HG03025 (cell line): ENCODE measurements around the gene RPTOR.
"Not testable (repeated sequence)": the region's sequence is repeated elsewhere in the genome, so short reads cannot be mapped to it uniquely, and the experiment has no call there.

ENCODE experiments used
- ATAC-seq: cut with Tn5 transposase; IDR thresholded peaks from one replicate; pipeline ENCODE4 v1.9.1; 2021; ENCODE audit warnings: mild to moderate bottlenecking, moderate library complexity; ENCODE audit not compliant: unreplicated experiment, low FRiP score

RPTOR gene

DNA sequence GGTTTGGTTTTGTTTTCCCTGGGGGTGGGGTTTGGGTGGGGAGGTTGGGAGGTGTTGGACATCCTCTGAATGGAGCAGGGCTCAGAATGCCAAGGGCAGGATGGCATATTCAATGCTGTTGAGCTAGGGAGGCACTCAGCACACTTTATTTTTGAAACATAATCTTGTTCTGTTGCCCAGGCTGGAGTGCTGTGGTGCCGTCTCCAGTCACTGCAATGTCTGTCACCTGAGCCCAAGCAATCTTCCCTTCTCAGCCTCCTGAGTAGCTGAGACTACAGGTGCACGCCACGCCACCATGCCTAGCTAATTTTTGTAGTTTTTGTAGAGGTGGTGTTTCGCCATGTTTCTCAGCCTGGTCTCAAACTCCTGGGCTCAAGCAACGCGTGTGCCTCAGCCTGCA lies 186.1 kb downstream of the RPTOR start:
- ATAC-seq = no peak

DNA sequence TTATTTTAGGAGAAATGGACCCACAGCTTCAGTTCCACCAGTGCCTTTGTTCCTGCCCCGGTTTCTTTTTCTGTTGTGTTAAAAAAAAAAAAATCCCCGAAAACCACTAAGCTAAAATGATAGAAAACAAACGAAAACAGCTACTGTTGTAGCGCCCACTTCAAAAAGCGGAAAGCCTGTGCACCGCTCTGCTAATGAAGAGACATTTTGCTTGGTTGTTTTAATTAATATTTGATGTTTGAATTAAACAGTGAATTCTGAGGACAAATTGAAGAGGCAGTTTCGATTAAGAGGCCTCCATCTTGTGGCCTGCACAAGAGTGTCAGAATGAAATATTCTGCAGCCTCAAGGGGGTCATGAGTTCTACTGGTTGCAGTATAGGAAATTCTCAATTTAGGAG lies 186.7 kb downstream of the RPTOR start:
- ATAC-seq = no peak

GRCh38 chr17:80732268-80732667 lies 187.6 kb downstream of the RPTOR start:
- no peak for ATAC-seq

DNA sequence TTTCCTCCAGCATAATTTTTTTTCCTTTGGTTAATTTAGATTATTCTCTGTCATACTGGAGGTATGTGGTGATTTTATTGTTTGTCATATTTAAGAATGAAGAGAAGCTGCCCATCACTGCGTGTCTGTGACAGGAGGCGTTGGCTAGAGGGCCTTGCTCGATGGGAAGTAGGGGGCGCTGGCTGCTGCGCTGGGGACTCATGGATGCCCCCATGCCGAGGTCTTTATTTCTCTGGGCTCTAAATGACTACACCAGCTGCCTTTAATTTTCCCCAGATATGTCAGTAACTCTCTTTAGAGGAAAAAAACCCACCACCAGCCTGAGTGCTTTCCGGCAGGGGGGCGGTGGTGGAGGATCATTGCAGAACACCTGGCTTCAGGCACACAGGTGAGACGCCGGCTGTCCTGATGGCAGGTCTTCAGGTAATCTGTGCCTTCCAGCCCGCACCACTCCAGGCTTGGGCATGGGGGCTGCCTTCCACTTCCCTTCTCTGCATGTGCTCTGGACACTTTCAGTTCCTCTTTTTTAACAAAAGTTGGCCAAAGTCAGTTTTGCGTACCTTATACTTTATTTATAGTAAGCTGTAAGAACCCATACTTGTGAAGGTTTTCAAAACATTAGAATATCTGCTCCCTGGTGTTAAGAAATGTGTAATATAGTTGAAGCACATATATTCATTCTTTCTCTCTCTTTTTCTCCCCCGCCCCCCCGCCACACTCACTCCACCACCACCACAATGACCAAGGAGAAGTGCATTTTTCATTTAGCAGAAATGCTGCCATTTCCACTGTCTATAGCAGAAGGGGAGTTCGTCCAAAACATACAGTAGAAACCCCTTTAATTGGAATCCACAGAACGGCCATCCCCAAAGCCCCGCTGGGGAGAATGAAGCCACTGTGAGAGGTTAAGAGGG lies 192.7 kb downstream of the RPTOR start:
- ATAC-seq = no peak

DNA sequence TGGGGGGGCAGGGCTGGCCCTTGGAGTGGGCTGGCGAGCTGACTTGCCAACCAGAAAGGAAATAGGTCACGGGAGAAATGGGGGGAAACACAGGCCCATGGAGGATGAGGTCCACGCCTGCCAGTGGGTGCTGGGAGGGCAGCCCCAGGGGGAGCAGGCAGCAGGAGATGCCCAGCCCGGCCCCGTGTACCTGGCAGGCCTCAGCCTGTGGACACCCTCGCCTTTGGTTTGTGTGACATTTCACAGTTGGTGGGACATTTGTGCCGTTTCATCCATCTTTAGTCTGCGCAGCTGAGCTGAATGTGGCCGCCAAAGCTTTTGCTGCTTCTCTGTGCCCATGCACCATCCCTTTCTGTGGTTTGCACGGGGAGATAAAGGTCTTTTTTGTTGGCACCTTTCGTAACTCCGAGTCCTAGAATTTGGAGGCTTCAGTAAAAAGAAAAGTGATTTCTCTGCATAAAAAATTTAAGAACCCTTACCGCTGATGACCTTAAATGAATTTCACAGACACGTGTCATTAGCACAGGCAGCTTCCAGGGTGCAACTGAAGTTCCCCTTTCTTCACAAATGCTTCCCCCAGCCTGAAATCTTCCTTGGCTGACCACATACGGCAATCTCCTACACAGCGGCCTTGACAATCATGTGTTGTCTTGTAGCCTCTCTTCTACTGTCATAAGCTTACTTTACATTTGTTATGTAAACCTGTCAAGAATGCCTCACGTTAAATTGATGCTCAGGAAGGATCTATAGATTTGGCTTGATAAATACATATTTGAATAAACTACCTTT lies 193.6 kb downstream of the RPTOR start:
- ATAC-seq = no peak

- no peak for ATAC-seq
Measured at GRCh38 chr17:80738987-80739730, 194.5 kb downstream of the RPTOR start.

- no peak for ATAC-seq
Measured at GRCh38 chr17:80740141-80740540, 195.5 kb downstream of the RPTOR start.

DNA sequence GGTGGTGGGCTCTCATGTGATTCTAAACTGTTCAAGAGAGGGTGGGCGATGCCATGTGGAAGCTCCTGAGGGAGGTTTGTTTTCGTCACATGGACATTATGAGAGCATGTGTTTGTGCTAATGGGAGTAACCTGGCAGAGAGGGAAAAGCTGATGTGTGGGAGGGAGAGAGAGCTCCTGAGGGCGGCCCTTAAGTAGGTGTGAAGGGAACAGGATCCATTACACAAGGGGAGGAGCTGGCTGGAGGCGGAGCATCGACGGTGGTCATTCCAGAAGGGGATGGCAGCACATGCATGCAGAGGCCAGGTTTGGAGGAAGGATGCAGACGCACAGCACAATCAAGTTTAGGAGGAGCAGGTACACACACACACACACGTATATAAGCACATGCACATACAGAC lies 197.5 kb downstream of the RPTOR start:
- ATAC-seq = no peak

GRCh38 chr17:80742581-80743180 lies 198.0 kb downstream of the RPTOR start:
- no peak for ATAC-seq

DNA sequence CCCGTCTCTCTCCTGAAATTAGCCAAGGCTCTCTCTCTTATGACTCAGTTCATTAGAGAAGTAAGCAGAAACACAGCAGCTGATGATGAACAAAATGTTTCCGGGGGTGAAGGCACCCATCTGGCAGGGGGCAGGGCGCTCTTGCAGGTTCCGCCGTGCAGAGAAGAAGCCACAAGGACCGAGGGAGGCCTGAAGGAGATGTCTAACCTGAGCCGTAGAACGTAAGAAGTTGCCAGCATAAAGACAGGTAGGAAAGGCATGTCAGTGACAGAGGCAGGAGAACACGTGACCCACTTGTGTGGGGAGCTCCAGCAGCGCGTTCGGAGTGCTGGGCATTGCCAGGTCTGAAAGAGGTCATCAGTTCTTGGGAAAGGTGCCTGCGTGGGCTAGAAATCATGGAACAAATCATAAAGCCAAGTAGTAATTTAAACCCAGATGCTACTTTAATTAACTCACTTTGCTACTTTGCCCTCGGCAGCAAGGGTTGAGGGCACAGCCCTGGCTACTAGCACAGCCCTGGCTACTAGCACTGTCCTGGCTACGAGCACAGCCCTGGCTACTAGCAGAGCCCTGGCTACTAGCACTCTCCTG lies 198.6 kb downstream of the RPTOR start:
- no peak for ATAC-seq

DNA sequence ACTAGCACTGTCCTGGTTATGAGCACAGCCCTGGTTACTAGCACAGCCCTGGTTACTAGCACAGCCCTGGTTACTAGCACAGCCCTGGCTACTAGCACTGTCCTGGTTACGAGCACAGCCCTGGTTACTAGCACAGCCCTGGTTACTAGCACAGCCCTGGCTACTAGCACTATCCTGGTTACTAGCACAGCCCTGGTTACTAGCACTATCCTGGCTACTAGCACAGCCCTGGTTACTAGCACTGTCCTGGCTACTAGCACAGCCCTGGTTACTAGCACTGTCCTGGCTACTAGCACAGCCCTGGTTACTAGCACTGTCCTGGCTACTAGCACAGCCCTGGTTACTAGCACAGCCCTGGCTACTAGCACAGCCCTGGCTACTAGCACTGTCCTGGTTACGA lies 199.3 kb downstream of the RPTOR start:
- ATAC-seq = not testable (repeated sequence)

- ATAC-seq = not testable (repeated sequence)
Measured at GRCh38 chr17:80744725-80745124, 200.1 kb downstream of the RPTOR start.

GRCh38 chr17:80745183-80745582 lies 200.5 kb downstream of the RPTOR start:
- no peak for ATAC-seq

DNA sequence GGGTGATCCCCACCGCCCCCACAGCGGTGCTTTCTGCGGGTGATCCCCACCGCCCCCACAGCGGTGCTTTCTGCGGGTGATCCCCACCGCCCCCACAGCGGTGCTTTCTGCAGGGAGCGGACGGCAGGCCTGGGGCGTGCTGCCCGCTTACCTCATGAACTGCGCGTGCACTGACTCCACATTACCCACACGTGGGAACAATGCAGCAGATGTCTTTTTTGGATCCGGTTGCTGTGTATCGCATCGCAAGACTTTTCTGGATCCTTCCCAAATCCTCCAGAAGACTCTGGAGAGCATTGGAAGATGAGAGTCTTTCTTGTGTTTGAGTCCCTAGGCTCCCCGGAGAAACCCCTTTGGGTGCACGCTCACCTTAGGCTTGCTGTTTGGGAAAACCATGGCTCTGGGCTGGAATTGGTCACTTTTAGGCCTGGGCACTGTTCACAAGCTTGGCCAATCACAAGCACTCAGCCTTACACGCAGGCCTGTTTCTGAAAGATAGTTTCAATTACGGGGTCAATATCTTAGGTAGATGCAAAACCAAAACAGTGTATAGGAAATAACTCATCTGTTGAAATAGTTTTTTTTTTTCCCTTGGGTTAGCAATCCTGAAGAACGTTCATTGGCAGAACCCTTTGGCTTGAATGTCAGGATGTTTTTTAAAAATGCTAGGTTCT lies 201.8 kb downstream of the RPTOR start:
- ATAC-seq = no peak

- ATAC-seq = no peak
Measured at GRCh38 chr17:80747469-80747868, 202.8 kb downstream of the RPTOR start.

GRCh38 chr17:80749611-80750010 lies 205.0 kb downstream of the RPTOR start:
- no peak for ATAC-seq

DNA sequence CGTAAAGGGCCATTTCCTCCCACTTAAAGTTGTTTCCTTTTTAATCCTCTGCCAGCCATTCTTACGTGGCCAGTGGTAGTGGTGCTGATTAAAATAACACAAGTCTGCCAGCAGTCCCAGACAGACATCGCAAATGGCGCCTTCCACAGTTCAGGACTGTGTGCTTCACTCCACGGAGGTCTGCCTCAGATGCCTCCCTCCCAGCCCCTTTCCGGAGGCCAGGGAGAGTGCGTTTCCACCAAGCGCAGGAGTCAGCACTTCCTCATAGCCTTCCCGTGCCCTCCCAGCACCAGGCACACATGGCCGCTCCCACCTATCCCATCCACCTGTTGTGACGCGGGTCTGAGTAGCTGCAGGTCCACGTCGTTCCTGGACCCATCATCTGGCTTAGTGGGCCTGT lies 205.6 kb downstream of the RPTOR start:
- no peak for ATAC-seq

- no peak for ATAC-seq
Measured at GRCh38 chr17:80751070-80751945, 206.7 kb downstream of the RPTOR start.
